Fibroblast of lung (primary cell): ENCODE measurements around the gene RELL1. TPM values are rescaled to one million over a fixed set of nuclear protein-coding genes. Genes with fewer than 3 reads are reported as not detected.

Experiments used
- DNase-seq, 2 donors: peaks; one replicate each; pipeline versions ENCODE4 v3.0.0 to v3.0.0-alpha.2; 2010; ENCODE audit warnings: low read depth in 2 of 2
- H2AFZ ChIP-seq: 2 replicates; pipeline ENCODE4 v1.5.1; 2012; ENCODE audit warnings: low read length, control low read depth, inconsistent platforms
- H3K27ac ChIP-seq: 2 replicates; pipeline ENCODE4 v1.5.1; 2011; ENCODE audit warnings: low read length, control low read depth; ENCODE audit not compliant: insufficient read depth
- H3K27me3 ChIP-seq: 2 replicates; pipeline ENCODE4 v1.5.1; 2011; ENCODE audit warnings: mild to moderate bottlenecking, low read length; ENCODE audit not compliant: control insufficient read depth, insufficient read depth
- H3K36me3 ChIP-seq: 2 replicates; pipeline ENCODE4 v1.5.1; 2011; ENCODE audit warnings: low read length; ENCODE audit not compliant: control insufficient read depth, insufficient read depth
- H3K4me1 ChIP-seq: 2 replicates; pipeline ENCODE4 v1.5.1; 2011; ENCODE audit warnings: low read length; ENCODE audit not compliant: control insufficient read depth, insufficient read depth; ENCODE audit errors: extremely low read depth
- H3K4me2 ChIP-seq: 2 replicates; pipeline ENCODE4 v1.5.1; 2011; ENCODE audit warnings: low read length, control low read depth; ENCODE audit not compliant: insufficient read depth; ENCODE audit errors: extremely low read depth
- H3K4me3 ChIP-seq, 4 experiments: fragments of 200-600 bp in 1 of 4; sonication (generic) in 1 of 4; replicated peaks in 1 of 4; 2 replicates each; pipeline ENCODE4 v1.5.1; 2011 to 2016; ENCODE audit warnings: low read length in 4 of 4, low read depth in 3 of 4, mild to moderate bottlenecking in 3 of 4, control low read depth in 2 of 4, inconsistent platforms in 1 of 4, mixed read lengths in 1 of 4; ENCODE audit not compliant: insufficient read depth in 1 of 4; ENCODE audit errors: control extremely low read depth in 1 of 4
- H3K79me2 ChIP-seq: 2 replicates; pipeline ENCODE4 v1.5.1; 2012; ENCODE audit warnings: mild to moderate bottlenecking, low read length, inconsistent platforms; ENCODE audit not compliant: control insufficient read depth, insufficient read depth
- H3K9ac ChIP-seq: 2 replicates; pipeline ENCODE4 v1.5.1; 2011; ENCODE audit warnings: mild to moderate bottlenecking, low read length, control low read depth; ENCODE audit not compliant: insufficient read depth
- H3K9me3 ChIP-seq: 2 replicates; pipeline ENCODE4 v1.5.1; 2012; ENCODE audit warnings: low read depth, low read length; ENCODE audit not compliant: control insufficient read depth, insufficient read depth
- H4K20me1 ChIP-seq: 2 replicates; pipeline ENCODE4 v1.5.1; 2011; ENCODE audit warnings: low read length; ENCODE audit not compliant: control insufficient read depth, insufficient read depth; ENCODE audit errors: extremely low read depth
- CTCF ChIP-seq, 2 donors: IDR thresholded peaks in 1 of 2; conservative IDR thresholded peaks in 1 of 2; 1 replicate in 1 of 2; 2 replicates in 1 of 2; pipeline ENCODE4 v1.5.1; 2011 to 2012; ENCODE audit warnings: low read length in 2 of 2, control low read depth in 1 of 2, inconsistent platforms in 1 of 2, low read depth in 1 of 2, mild to moderate bottlenecking in 1 of 2
- EZH2 ChIP-seq: IDR thresholded peaks from 2 replicates; pipeline ENCODE4 v1.5.1; 2012; ENCODE audit warnings: low read length, control low read depth, mild to moderate bottlenecking; ENCODE audit errors: missing control alignments
- polyA plus RNA-seq, 2 donors: library from polyadenylated mRNA; depleted of rRNA in 1 of 2; stranded (reverse) in 1 of 2; unstranded in 1 of 2; fragments of >200 nt; gene quantifications; 2 replicates each; pipeline ENCODE4 v1.2.1, GENCODE V29; 2011 to 2012; ENCODE audit warnings: missing spikeins in 1 of 2
- total RNA-seq: library from RNA; depleted of rRNA; stranded (reverse); fragments of >200 nt; gene quantifications from 2 replicates; pipeline ENCODE4 v1.2.1, GENCODE V29; 2014

The RELL1 gene
- total and polyA plus RNA-seq, 2 donors (not counting 1 experiment from before 2014, with no cell fraction given), result 16.1 to 71.0 TPM

- Histone ChIP-seq H3K4me2 (no peak overlapping the region), H3K9ac (no peak overlapping the region), H3K27ac (no peak overlapping the region), H2AFZ (no peak overlapping the region), H4K20me1 (no peaks in the 10 kb centered on the region), H3K9me3 (no peaks in the 10 kb centered on the region), H3K27me3 (peaks cover 1% of the 10 kb centered on the region), H3K79me2 (no peaks in the 10 kb centered on the region), H3K36me3 (no peaks in the 10 kb centered on the region), H3K4me1 (no peaks in the 10 kb centered on the region), H3K4me3 (no peak overlapping the region)
- no peak for TF ChIP-seq CTCF (conservative IDR thresholded peaks at IDR 0.05 in 1 of 2, IDR thresholded peaks at IDR 0.05 in 1 of 2; ENCODE audit: low read depth in 1 of 2, low read length in 2 of 2)
- no peak for TF ChIP-seq EZH2
- DNase-seq, result peak in 1 of 2 donors; percentile 65
Measured at GRCh38 chr4:37719021-37719420, 32.8 kb upstream of the RELL1 start.

GRCh38 chr4:37717576-37717975 lies 31.4 kb upstream of the RELL1 start:
- Histone ChIP-seq H3K27ac (no peak overlapping the region), H3K9me3 (no peaks in the 10 kb centered on the region), H3K4me2 (no peak overlapping the region), H3K9ac (no peak overlapping the region), H4K20me1 (no peaks in the 10 kb centered on the region), H3K79me2 (no peaks in the 10 kb centered on the region), H3K36me3 (no peaks in the 10 kb centered on the region), H3K4me1 (no peaks in the 10 kb centered on the region), H3K4me3 (no peak overlapping the region), H2AFZ (no peak overlapping the region), H3K27me3 (peaks cover 2% of the 10 kb centered on the region)
- DNase-seq, result peak; percentile 77 to 84
- TF ChIP-seq EZH2, result no peak
- no peak for TF ChIP-seq CTCF (conservative IDR thresholded peaks at IDR 0.05 in 1 of 2, IDR thresholded peaks at IDR 0.05 in 1 of 2; ENCODE audit: low read depth in 1 of 2, low read length in 2 of 2)

- Histone ChIP-seq H2AFZ (no peak overlapping the region), H3K9ac (no peak overlapping the region), H3K4me1 (no peaks in the 10 kb centered on the region), H3K4me3 (no peak overlapping the region), H3K36me3 (no peaks in the 10 kb centered on the region), H3K27ac (no peak overlapping the region), H3K4me2 (no peak overlapping the region), H4K20me1 (no peaks in the 10 kb centered on the region), H3K79me2 (no peaks in the 10 kb centered on the region), H3K9me3 (no peaks in the 10 kb centered on the region), H3K27me3 (peaks cover 2% of the 10 kb centered on the region)
- no peak for TF ChIP-seq EZH2
- TF ChIP-seq CTCF (conservative IDR thresholded peaks at IDR 0.05 in 1 of 2, IDR thresholded peaks at IDR 0.05 in 1 of 2; ENCODE audit: low read depth in 1 of 2, low read length in 2 of 2), result no peak
- DNase-seq, result peak; percentile 66 to 69
Measured at GRCh38 chr4:37715889-37716402, 29.8 kb upstream of the RELL1 start.
